K562 (cell line): ENCODE results near the gene KSR2. TPM values are rescaled to one million over a fixed set of nuclear protein-coding genes. Genes with fewer than 3 reads are reported as not detected.

Source experiments
- ATAC-seq: fragments of 200-7000 bp; cut with Tn5 transposase; 3 replicates; pipeline ENCODE4 v1.9.1; 2020; ENCODE audit warnings: moderate library complexity
- BruUV-seq: library from RNA; stranded (reverse); fragments of 400-500 nt; replicated peaks from 2 replicates; lab custom pipeline; 2021; lab: Mats Ljungman, UMichigan
- CTCF ChIA-PET: fragments of 300-600 bp; formaldehyde crosslinking; extraction: SDS; loops from one replicate; lab custom pipeline; 2021; ENCODE audit warnings: low intra/inter-chr PET ratio; lab: Yijun Ruan, JAX
- POLR2A ChIA-PET: fragments of 300-600, 350-650 bp; sonication (Branson Sonifier 250); formaldehyde crosslinking; extraction: SDS; loops from one replicate; lab custom pipeline; 2021; ENCODE audit warnings: antibody characterized with exemption, inconsistent platforms; lab: Yijun Ruan, JAX
- DNase-seq, 4 experiments: peaks; one replicate each; pipeline versions ENCODE4 v3.0.0 to v3.0.0-alpha.2; 2011 to 2018; ENCODE audit warnings: low spot score in 3 of 4, mixed read lengths in 3 of 4; ENCODE audit errors: extremely low read depth in 1 of 4
- FAIRE-seq: peaks from 2 replicates; lab custom pipeline; 2011; peaks lifted over from hg19 to GRCh38; lab: Jason Lieb, UNC
- H2AFZ ChIP-seq: 2 replicates; pipeline ENCODE4 v1.6.0; 2011; ENCODE audit warnings: low read depth, low read length, control low read depth, inconsistent platforms
- H3K27ac ChIP-seq: fragments of 200-600 bp; 3 replicates; pipeline ENCODE4 v1.8.0; 2011; ENCODE audit warnings: low read depth, mild to moderate bottlenecking, control low read depth, inconsistent platforms, low read length, moderate library complexity, mixed read lengths; ENCODE audit errors: extremely low read depth
- H3K27me3 ChIP-seq, 2 experiments: fragments of 300-600 bp in 1 of 2; 2 replicates in 1 of 2; 3 replicates in 1 of 2; pipeline versions ENCODE4 v1.6.0 to v1.8.0; 2011; ENCODE audit warnings: inconsistent platforms in 2 of 2, low read length in 2 of 2, mild to moderate bottlenecking in 1 of 2, mixed read lengths in 1 of 2, moderate library complexity in 1 of 2; ENCODE audit not compliant: control insufficient read depth in 2 of 2, insufficient read depth in 2 of 2
- H3K36me3 ChIP-seq: fragments of 300-600 bp; 3 replicates; pipeline ENCODE4 v1.8.0; 2011; ENCODE audit warnings: mild to moderate bottlenecking, low read length, inconsistent platforms; ENCODE audit not compliant: control insufficient read depth, insufficient read depth
- H3K4me1 ChIP-seq, 2 experiments: fragments of 200-600 bp in 1 of 2; replicated peaks in 1 of 2; 2 replicates in 1 of 2; 3 replicates in 1 of 2; pipeline versions ENCODE4 v1.5.1 to v1.8.0; 2011; ENCODE audit warnings: inconsistent platforms in 2 of 2, low read length in 2 of 2, mild to moderate bottlenecking in 1 of 2, mixed read lengths in 1 of 2, moderate library complexity in 1 of 2; ENCODE audit not compliant: control insufficient read depth in 2 of 2, insufficient read depth in 2 of 2
- H3K4me2 ChIP-seq: 2 replicates; pipeline ENCODE4 v1.6.1; 2011; ENCODE audit warnings: low read length, control low read depth, inconsistent platforms, mixed read lengths; ENCODE audit not compliant: insufficient read depth
- H3K4me3 ChIP-seq: fragments of 200-600 bp; sonication (generic), shearing (Covaris generic); 2 replicates; pipeline ENCODE4 v1.5.1; 2016; ENCODE audit warnings: control low read depth, inconsistent platforms
- H3K79me2 ChIP-seq: fragments of 200-600 bp; 3 replicates; pipeline ENCODE4 v1.8.0; 2011; ENCODE audit warnings: low read length, inconsistent platforms; ENCODE audit not compliant: control insufficient read depth, insufficient read depth
- H3K9ac ChIP-seq, 2 experiments: 2 replicates each; pipeline versions ENCODE4 v1.6.0 to v1.6.1; 2011; ENCODE audit warnings: low read depth in 2 of 2, low read length in 2 of 2, control low read depth in 1 of 2, inconsistent platforms in 1 of 2, mild to moderate bottlenecking in 1 of 2, mixed read lengths in 1 of 2; ENCODE audit not compliant: insufficient read depth in 1 of 2
- H3K9me1 ChIP-seq: one replicate; pipeline ENCODE4 v1.6.0; 2011; ENCODE audit warnings: inconsistent platforms, mild to moderate bottlenecking, low read length, moderate library complexity; ENCODE audit not compliant: control insufficient read depth, insufficient read depth
- H3K9me3 ChIP-seq: replicated peaks from 2 replicates; pipeline ENCODE4 v1.5.1; 2011; ENCODE audit warnings: low read depth, low read length, inconsistent platforms; ENCODE audit not compliant: control insufficient read depth, insufficient read depth
- H4K20me1 ChIP-seq: replicated peaks from 2 replicates; pipeline ENCODE4 v1.6.1; 2011; ENCODE audit warnings: low read length, inconsistent platforms, mixed read lengths; ENCODE audit not compliant: control insufficient read depth, insufficient read depth
- DDX20 ChIP-seq: fragments of 450-650 bp; IDR thresholded peaks from 2 replicates; pipeline ENCODE4 v1.6.1; 2016; ENCODE audit warnings: missing genetic modification characterization, low read depth, mild to moderate bottlenecking, missing compliant biosample characterization, moderate library complexity
- DNMT1 ChIP-seq: fragments of 450-650 bp; IDR thresholded peaks from 2 replicates; pipeline ENCODE4 v1.6.1; 2016; ENCODE audit warnings: antibody characterized with exemption, mild to moderate bottlenecking
- ELF1 ChIP-seq: fragments of 200-800 bp; sonication (Bioruptor generic); IDR thresholded peaks from 2 replicates; pipeline ENCODE4 v1.6.1; 2016; ENCODE audit warnings: missing genetic modification characterization, missing compliant biosample characterization
- HCFC1 ChIP-seq: IDR thresholded peaks from 2 replicates; pipeline ENCODE4 v1.6.1; 2012; ENCODE audit warnings: low read depth, low read length, improper control_type of control experiment
- HDAC8 ChIP-seq: fragments of 450-650 bp; IDR thresholded peaks from 2 replicates; pipeline ENCODE4 v1.6.1; 2016; ENCODE audit warnings: mild to moderate bottlenecking, missing genetic modification characterization, moderate library complexity, missing compliant biosample characterization
- KDM4B ChIP-seq, 2 experiments: fragments of 450-650 bp in 1 of 2; sonication (generic) in 1 of 2; IDR thresholded peaks; 2 replicates each; pipeline ENCODE4 v1.6.1; 2016 to 2017; ENCODE audit warnings: borderline replicate concordance in 2 of 2, antibody characterized with exemption in 1 of 2, low read depth in 1 of 2, mild to moderate bottlenecking in 1 of 2
- NBN ChIP-seq: fragments of 450-650 bp; IDR thresholded peaks from 2 replicates; pipeline ENCODE4 v1.6.1; 2016; ENCODE audit warnings: low read depth, mild to moderate bottlenecking
- NR2C1 ChIP-seq, 2 experiments: fragments of 450-650 bp; IDR thresholded peaks; 2 replicates each; pipeline ENCODE4 v1.6.1; 2017; ENCODE audit warnings: mild to moderate bottlenecking in 2 of 2, antibody characterized with exemption in 1 of 2, inconsistent platforms in 1 of 2, missing compliant biosample characterization in 1 of 2, missing genetic modification characterization in 1 of 2
- STAT5B ChIP-seq: fragments of 250-450 bp; sonication (Bioruptor Pico); IDR thresholded peaks from 2 replicates; pipeline ENCODE4 v1.8.0; 2021; ENCODE audit warnings: mild to moderate bottlenecking, inconsistent platforms
- ZNF584 ChIP-seq: fragments of 200-800 bp; sonication (Bioruptor generic); IDR thresholded peaks from 2 replicates; pipeline ENCODE4 v1.6.1; 2016; ENCODE audit warnings: low read depth, mild to moderate bottlenecking, missing genetic modification characterization, missing compliant biosample characterization
- WGBS: fragments of 100-300 bp; shearing (Covaris generic); methylation state at CpG from one replicate; pipeline ENCODE4 v1.1.6; 2016; ENCODE audit warnings: low coverage, mixed read lengths; ENCODE audit not compliant: insufficient coverage; ENCODE audit errors: missing lambda C conversion rate; 5-methylcytosine and 5-hydroxymethylcytosine counted together
- in situ Hi-C: fragments of 300-500 bp; cut with MboI; formaldehyde crosslinking; loops from 4 replicates; pipeline ENCODE4 v1.15.0; 2018; ENCODE audit warnings: inconsistent platforms, mixed read lengths
- intact Hi-C: fragments of 100-400 bp; cut with micrococcal nuclease; formaldehyde crosslinking; loops from 2 replicates; pipeline ENCODE4 v1.14.2; 2022
- polyA plus RNA-seq, 8 experiments: library from polyadenylated mRNA; depleted of rRNA in 4 of 8; stranded (reverse) in 5 of 8; unstranded in 3 of 8; fragments of >200 nt; fragmentation: Nextera tagmentation in 2 of 8; fragmentation: Illumina TruSeq in 1 of 8; extraction: Ambion mirVana in 2 of 8; extraction: Trizol in 1 of 8; gene quantifications; 2 replicates each; pipeline versions ENCODE4 v1.2.1 to v1.2.3, GENCODE V29; 2011 to 2014; ENCODE audit warnings: inconsistent platforms in 1 of 8, missing spikeins in 1 of 8
- total RNA-seq, 7 experiments: library from RNA; depleted of rRNA in 6 of 7; stranded (reverse); fragments of >200 nt in 6 of 7; fragmentation: Illumina TruSeq in 2 of 7; extraction: Trizol in 2 of 7; gene quantifications; 2 replicates each; pipeline versions ENCODE4 v1.2.1 to v1.2.3, GENCODE V29; 2011 to 2021; ENCODE audit warnings: low replicate concordance in 1 of 7
- TF ChIP-seq, protein P1 (sequence below): fragments of 250-450 bp; sonication (Bioruptor Pico); IDR thresholded peaks from 2 replicates; pipeline ENCODE4 v1.8.0; 2021; ENCODE audit warnings: borderline replicate concordance, mild to moderate bottlenecking, moderate library complexity; ENCODE audit not compliant: poor library complexity, severe bottlenecking
- TF ChIP-seq, protein P2 (sequence below): fragments of 250-450 bp; sonication (Bioruptor Pico); IDR thresholded peaks from 2 replicates; pipeline ENCODE4 v1.8.0; 2022; ENCODE audit warnings: inconsistent platforms
- TF ChIP-seq, protein P3 (sequence below): fragments of 250-450 bp; sonication (Bioruptor Pico); IDR thresholded peaks from 2 replicates; pipeline ENCODE4 v1.4.0; 2020

KSR2 gene
- total and polyA plus RNA-seq, 9 of the 15 experiments (the other 6 are each of a cell fraction or from before 2014, with no cell fraction given), result not detected

DNA sequence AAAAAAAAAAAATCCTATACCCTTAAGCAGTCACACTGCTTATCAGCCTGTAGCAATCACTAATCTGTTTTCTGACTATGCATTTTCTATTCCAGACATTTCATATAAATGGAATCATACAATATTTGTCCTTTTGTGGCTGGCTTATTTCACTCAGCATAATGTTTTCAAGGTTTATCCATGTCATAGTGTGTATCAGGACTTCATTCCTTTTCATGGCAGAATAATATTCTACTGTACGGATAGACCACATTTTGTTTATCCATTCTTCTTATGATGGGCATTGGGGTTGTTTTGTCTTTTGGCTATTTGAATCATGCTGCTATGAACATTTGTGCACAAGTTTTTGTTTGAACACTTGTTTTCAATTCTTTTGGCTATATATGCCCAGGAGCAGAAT is 8.6 kb upstream of the KSR2 start:
- ATAC-seq (no peak), DNase-seq (no peak), FAIRE-seq (no peak)
- no peaks in the 10 kb centered on the region for H3K9me1 ChIP-seq
- no peaks in the 10 kb centered on the region for H3K36me3 ChIP-seq
- no peaks in the 10 kb centered on the region for H3K79me2 ChIP-seq
- H3K27me3 ChIP-seq, result peaks cover 5 to 15% of the 10 kb centered on the region in 2 experiments; a peak in 3 of 5 replicates
- no peaks in the 10 kb centered on the region for H4K20me1 ChIP-seq
- ChIA-PET POLR2A (no interaction called here), CTCF (no interaction called here)
- no peak overlapping the region for H3K4me2 ChIP-seq
- H3K4me1 ChIP-seq, result no peaks in the 10 kb centered on the region
- WGBS, result 13% methylated on average over 1 of the region's 1 CpG
- in situ Hi-C loops, result no loop called here
- no peak overlapping the region for H2AFZ ChIP-seq
- BruUV-seq, result no TSS peak
- H3K9ac ChIP-seq, result no peak overlapping the region
- intact Hi-C loops, result no loop called here
- no peak overlapping the region for H3K4me3 ChIP-seq
- no peaks in the 10 kb centered on the region for H3K9me3 ChIP-seq
- H3K27ac ChIP-seq, result no peak overlapping the region
- TF ChIP-seq DNMT1, result no peak
- no peak for TF ChIP-seq NR2C1 (IDR thresholded peaks at IDR 0.05)
- no peak for TF ChIP-seq NR2C1 (tag; IDR thresholded peaks at IDR 0.05)
- TF ChIP-seq, protein P1, sequence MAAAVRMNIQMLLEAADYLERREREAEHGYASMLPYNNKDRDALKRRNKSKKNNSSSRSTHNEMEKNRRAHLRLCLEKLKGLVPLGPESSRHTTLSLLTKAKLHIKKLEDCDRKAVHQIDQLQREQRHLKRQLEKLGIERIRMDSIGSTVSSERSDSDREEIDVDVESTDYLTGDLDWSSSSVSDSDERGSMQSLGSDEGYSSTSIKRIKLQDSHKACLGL, result no peak
- TF ChIP-seq KDM4B (IDR thresholded peaks at IDR 0.05; ENCODE audit: borderline replicate concordance in 2 of 2, low read depth in 1 of 2), result no peak
- no peak for TF ChIP-seq HCFC1
- TF ChIP-seq HDAC8 (tag), result no peak
- TF ChIP-seq, protein P2, sequence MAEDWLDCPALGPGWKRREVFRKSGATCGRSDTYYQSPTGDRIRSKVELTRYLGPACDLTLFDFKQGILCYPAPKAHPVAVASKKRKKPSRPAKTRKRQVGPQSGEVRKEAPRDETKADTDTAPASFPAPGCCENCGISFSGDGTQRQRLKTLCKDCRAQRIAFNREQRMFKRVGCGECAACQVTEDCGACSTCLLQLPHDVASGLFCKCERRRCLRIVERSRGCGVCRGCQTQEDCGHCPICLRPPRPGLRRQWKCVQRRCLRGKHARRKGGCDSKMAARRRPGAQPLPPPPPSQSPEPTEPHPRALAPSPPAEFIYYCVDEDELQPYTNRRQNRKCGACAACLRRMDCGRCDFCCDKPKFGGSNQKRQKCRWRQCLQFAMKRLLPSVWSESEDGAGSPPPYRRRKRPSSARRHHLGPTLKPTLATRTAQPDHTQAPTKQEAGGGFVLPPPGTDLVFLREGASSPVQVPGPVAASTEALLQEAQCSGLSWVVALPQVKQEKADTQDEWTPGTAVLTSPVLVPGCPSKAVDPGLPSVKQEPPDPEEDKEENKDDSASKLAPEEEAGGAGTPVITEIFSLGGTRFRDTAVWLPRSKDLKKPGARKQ, result no peak
- TF ChIP-seq ELF1 (tag), result no peak
- TF ChIP-seq ZNF584 (CRISPR knock-in tag), result no peak
- no peak for TF ChIP-seq NBN
- no peak for TF ChIP-seq STAT5B (CRISPR knock-in tag)
- no peak for TF ChIP-seq DDX20 (tag)
- TF ChIP-seq, protein P3, sequence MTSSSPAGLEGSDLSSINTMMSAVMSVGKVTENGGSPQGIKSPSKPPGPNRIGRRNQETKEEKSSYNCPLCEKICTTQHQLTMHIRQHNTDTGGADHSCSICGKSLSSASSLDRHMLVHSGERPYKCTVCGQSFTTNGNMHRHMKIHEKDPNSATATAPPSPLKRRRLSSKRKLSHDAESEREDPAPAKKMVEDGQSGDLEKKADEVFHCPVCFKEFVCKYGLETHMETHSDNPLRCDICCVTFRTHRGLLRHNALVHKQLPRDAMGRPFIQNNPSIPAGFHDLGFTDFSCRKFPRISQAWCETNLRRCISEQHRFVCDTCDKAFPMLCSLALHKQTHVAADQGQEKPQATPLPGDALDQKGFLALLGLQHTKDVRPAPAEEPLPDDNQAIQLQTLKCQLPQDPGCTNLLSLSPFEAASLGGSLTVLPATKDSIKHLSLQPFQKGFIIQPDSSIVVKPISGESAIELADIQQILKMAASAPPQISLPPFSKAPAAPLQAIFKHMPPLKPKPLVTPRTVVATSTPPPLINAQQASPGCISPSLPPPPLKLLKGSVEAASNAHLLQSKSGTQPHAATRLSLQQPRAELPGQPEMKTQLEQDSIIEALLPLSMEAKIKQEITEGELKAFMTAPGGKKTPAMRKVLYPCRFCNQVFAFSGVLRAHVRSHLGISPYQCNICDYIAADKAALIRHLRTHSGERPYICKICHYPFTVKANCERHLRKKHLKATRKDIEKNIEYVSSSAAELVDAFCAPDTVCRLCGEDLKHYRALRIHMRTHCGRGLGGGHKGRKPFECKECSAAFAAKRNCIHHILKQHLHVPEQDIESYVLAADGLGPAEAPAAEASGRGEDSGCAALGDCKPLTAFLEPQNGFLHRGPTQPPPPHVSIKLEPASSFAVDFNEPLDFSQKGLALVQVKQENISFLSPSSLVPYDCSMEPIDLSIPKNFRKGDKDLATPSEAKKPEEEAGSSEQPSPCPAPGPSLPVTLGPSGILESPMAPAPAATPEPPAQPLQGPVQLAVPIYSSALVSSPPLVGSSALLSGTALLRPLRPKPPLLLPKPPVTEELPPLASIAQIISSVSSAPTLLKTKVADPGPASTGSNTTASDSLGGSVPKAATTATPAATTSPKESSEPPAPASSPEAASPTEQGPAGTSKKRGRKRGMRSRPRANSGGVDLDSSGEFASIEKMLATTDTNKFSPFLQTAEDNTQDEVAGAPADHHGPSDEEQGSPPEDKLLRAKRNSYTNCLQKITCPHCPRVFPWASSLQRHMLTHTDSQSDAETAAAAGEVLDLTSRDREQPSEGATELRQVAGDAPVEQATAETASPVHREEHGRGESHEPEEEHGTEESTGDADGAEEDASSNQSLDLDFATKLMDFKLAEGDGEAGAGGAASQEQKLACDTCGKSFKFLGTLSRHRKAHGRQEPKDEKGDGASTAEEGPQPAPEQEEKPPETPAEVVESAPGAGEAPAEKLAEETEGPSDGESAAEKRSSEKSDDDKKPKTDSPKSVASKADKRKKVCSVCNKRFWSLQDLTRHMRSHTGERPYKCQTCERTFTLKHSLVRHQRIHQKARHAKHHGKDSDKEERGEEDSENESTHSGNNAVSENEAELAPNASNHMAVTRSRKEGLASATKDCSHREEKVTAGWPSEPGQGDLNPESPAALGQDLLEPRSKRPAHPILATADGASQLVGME, result no peak
